ENCODE data around the gene CPLX1.

DNA sequence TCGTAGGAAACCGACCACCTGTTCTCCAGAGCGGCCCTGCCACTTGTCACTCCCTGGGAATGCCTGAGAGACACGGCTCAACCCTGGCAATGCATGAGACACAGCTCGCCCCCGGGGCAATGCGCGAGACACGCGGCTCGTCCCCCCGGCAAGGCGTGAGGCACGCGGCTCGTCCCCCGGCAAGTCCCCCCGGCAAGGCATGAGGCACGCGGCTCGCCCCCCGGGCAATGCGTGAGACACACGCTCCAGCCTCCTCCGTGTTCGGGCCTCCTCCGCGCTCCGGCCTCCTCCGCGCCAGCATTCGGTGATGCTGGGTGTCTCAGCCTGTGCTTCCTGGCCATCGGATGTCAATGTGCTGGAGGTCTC, 27.5 kb upstream of the CPLX1 start:
- TF ChIP-seq JUND (IDR thresholded peaks at IDR 0.05) (no peak), POLR2AphosphoS5 (IDR thresholded peaks at IDR 0.05; ENCODE audit: low read depth, low read length) (no peak), RAD21 (IDR thresholded peaks at IDR 0.05; ENCODE audit: low read depth) (no peak), SIN3A (IDR thresholded peaks at IDR 0.05; ENCODE audit: low read depth) (no peak), EZH2 (IDR thresholded peaks at IDR 0.05) (no peak), ELF1 (IDR thresholded peaks at IDR 0.05; ENCODE audit: borderline replicate concordance, low read depth) (no peak), EZH2phosphoT487 (IDR thresholded peaks at IDR 0.05; ENCODE audit: borderline replicate concordance) (no peak), POLR2A (IDR thresholded peaks at IDR 0.05; ENCODE audit: borderline replicate concordance, extremely low read depth, insufficient read depth, insufficient read length) (no peak), YY1 (IDR thresholded peaks at IDR 0.05; ENCODE audit: extremely low read depth, insufficient replicate concordance, low read depth, low read length) (no peak), ZNF274 (IDR thresholded peaks at IDR 0.05; ENCODE audit: low read depth, low read length) (no peak)
- TF ChIP-seq, protein P1, sequence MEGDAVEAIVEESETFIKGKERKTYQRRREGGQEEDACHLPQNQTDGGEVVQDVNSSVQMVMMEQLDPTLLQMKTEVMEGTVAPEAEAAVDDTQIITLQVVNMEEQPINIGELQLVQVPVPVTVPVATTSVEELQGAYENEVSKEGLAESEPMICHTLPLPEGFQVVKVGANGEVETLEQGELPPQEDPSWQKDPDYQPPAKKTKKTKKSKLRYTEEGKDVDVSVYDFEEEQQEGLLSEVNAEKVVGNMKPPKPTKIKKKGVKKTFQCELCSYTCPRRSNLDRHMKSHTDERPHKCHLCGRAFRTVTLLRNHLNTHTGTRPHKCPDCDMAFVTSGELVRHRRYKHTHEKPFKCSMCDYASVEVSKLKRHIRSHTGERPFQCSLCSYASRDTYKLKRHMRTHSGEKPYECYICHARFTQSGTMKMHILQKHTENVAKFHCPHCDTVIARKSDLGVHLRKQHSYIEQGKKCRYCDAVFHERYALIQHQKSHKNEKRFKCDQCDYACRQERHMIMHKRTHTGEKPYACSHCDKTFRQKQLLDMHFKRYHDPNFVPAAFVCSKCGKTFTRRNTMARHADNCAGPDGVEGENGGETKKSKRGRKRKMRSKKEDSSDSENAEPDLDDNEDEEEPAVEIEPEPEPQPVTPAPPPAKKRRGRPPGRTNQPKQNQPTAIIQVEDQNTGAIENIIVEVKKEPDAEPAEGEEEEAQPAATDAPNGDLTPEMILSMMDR (IDR thresholded peaks at IDR 0.05 in 2 of 3, conservative IDR thresholded peaks at IDR 0.05 in 1 of 3; ENCODE audit: borderline replicate concordance in 1 of 3, insufficient read depth in 1 of 3, low read depth in 2 of 3, low read length in 2 of 3): no peak
- TF ChIP-seq, protein P2, sequence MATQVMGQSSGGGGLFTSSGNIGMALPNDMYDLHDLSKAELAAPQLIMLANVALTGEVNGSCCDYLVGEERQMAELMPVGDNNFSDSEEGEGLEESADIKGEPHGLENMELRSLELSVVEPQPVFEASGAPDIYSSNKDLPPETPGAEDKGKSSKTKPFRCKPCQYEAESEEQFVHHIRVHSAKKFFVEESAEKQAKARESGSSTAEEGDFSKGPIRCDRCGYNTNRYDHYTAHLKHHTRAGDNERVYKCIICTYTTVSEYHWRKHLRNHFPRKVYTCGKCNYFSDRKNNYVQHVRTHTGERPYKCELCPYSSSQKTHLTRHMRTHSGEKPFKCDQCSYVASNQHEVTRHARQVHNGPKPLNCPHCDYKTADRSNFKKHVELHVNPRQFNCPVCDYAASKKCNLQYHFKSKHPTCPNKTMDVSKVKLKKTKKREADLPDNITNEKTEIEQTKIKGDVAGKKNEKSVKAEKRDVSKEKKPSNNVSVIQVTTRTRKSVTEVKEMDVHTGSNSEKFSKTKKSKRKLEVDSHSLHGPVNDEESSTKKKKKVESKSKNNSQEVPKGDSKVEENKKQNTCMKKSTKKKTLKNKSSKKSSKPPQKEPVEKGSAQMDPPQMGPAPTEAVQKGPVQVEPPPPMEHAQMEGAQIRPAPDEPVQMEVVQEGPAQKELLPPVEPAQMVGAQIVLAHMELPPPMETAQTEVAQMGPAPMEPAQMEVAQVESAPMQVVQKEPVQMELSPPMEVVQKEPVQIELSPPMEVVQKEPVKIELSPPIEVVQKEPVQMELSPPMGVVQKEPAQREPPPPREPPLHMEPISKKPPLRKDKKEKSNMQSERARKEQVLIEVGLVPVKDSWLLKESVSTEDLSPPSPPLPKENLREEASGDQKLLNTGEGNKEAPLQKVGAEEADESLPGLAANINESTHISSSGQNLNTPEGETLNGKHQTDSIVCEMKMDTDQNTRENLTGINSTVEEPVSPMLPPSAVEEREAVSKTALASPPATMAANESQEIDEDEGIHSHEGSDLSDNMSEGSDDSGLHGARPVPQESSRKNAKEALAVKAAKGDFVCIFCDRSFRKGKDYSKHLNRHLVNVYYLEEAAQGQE (IDR thresholded peaks at IDR 0.05; ENCODE audit: low read depth): no peak
